Smooth muscle cell of the brain vasculature (primary cell): Measurements from ENCODE around the gene OR2M4.
"Not testable (repeated sequence)": the region's sequence is repeated elsewhere in the genome, so short reads cannot be mapped to it uniquely, and the experiment has no call there.

Experiments
- DNase-seq: peaks from one replicate; pipeline ENCODE4 v3.0.0-alpha.2; 2012; ENCODE audit warnings: low read depth, low spot score

OR2M4 gene

GRCh38 chr1:248231117-248231516 lies at the start of gene OR2M4:
OR2M4 (plus strand) TSS chr1:248231417; CDS start chr1:248238929, 7,512 bp downstream.
- DNase-seq: no peak

GRCh38 chr1:248183996-248184395 lies 47.2 kb upstream of the OR2M4 start:
- no peak for DNase-seq

- no peak for DNase-seq
These were observed 43.9 kb upstream of the OR2M4 start for GRCh38 chr1:248187363-248187762.

GRCh38 chr1:248189026-248189425 lies 42.2 kb upstream of the OR2M4 start:
- no peak for DNase-seq

GRCh38 chr1:248194117-248194516 lies 37.1 kb upstream of the OR2M4 start:
- no peak for DNase-seq

- no peak for DNase-seq
These were observed 34.3 kb upstream of the OR2M4 start, which contains the start of gene OR2M3 for GRCh38 chr1:248196965-248197364. OR2M3 (plus strand) TSS chr1:248197265; CDS start chr1:248203068, 5,803 bp downstream.

GRCh38 chr1:248215880-248216279 lies 15.3 kb upstream of the OR2M4 start:
- no peak for DNase-seq

GRCh38 chr1:248225537-248225936 lies 5.7 kb upstream of the OR2M4 start:
- DNase-seq: no peak

- DNase-seq: no peak
These were observed 1.8 kb upstream of the OR2M4 start for GRCh38 chr1:248229360-248229908.

GRCh38 chr1:248239478-248239877 lies 8.3 kb downstream of the OR2M4 start:
- DNase-seq: no peak

- DNase-seq: no peak
These were observed 12.0 kb downstream of the OR2M4 start for GRCh38 chr1:248243204-248243603.

- DNase-seq: not testable (repeated sequence)
These were observed 28.1 kb downstream of the OR2M4 start for GRCh38 chr1:248259309-248259708.

- DNase-seq: no peak
These were observed 37.0 kb downstream of the OR2M4 start for GRCh38 chr1:248268178-248268577.

- not testable (repeated sequence) for DNase-seq
These were observed 42.0 kb downstream of the OR2M4 start for GRCh38 chr1:248273225-248273624.

GRCh38 chr1:248277876-248278275 lies 46.7 kb downstream of the OR2M4 start, which contains the start of gene OR2T33:
OR2T33 (minus strand) TSS chr1:248277976; CDS start chr1:248273814, 4,162 bp downstream.
- no peak for DNase-seq

GRCh38 chr1:248288391-248288790 lies 57.2 kb downstream of the OR2M4 start:
- no peak for DNase-seq
